SK-N-SH treated with all-trans-retinoic acid at 6 μM for 48 hours (cell line): ENCODE measurements around the gene HK2.

ENCODE experiments used
- ATAC-seq: fragments of 200-7000 bp; cut with Tn5 transposase; 3 replicates; pipeline ENCODE4 v1.9.1; 2020; ENCODE audit warnings: mild to moderate bottlenecking, moderate library complexity
- ARNTL ChIP-seq: fragments of 450-650 bp; formaldehyde crosslinking; IDR thresholded peaks from 2 replicates; pipeline ENCODE4 v1.5.0; 2020; ENCODE audit warnings: low read depth, mild to moderate bottlenecking, moderate library complexity, borderline replicate concordance
- BACH2 ChIP-seq: fragments of 250-450 bp; sonication (Bioruptor Pico); IDR thresholded peaks from 2 replicates; pipeline ENCODE4 v1.9.0; 2021; ENCODE audit warnings: mild to moderate bottlenecking, borderline replicate concordance
- CSDC2 ChIP-seq: fragments of 250-450 bp; sonication (Bioruptor Pico); IDR thresholded peaks from 2 replicates; pipeline ENCODE4 v1.5.0; 2020; ENCODE audit warnings: mild to moderate bottlenecking, moderate library complexity
- ESRRG ChIP-seq: fragments of 250-450 bp; sonication (Bioruptor Pico); IDR thresholded peaks from 2 replicates; pipeline ENCODE4 v1.6.1; 2021; ENCODE audit warnings: mild to moderate bottlenecking
- GLIS3 ChIP-seq: fragments of 250-450 bp; sonication (Bioruptor Pico); IDR thresholded peaks from 2 replicates; pipeline ENCODE4 v1.5.0; 2020; ENCODE audit warnings: mild to moderate bottlenecking, moderate library complexity
- ISL1 ChIP-seq: fragments of 250-450 bp; sonication (Bioruptor Pico); IDR thresholded peaks from 2 replicates; pipeline ENCODE4 v2.1.2; 2022; ENCODE audit warnings: mild to moderate bottlenecking, moderate library complexity
- OSR1 ChIP-seq: fragments of 250-450 bp; sonication (Bioruptor Pico); IDR thresholded peaks from 2 replicates; pipeline ENCODE4 v1.8.0; 2022; ENCODE audit warnings: moderate library complexity, mild to moderate bottlenecking, inconsistent platforms
- PATZ1 ChIP-seq: fragments of 250-450 bp; sonication (Bioruptor Pico); IDR thresholded peaks from 2 replicates; pipeline ENCODE4 v1.8.0; 2020; ENCODE audit warnings: mild to moderate bottlenecking, moderate library complexity, borderline replicate concordance
- POU6F1 ChIP-seq: fragments of 250-450 bp; sonication (Bioruptor Pico); IDR thresholded peaks from 2 replicates; pipeline ENCODE4 v1.8.0; 2021; ENCODE audit warnings: low read depth, mild to moderate bottlenecking, moderate library complexity, borderline replicate concordance
- RARB ChIP-seq: fragments of 250-450 bp; sonication (Bioruptor Pico); IDR thresholded peaks from 2 replicates; pipeline ENCODE4 v1.8.0; 2021; ENCODE audit warnings: mild to moderate bottlenecking, moderate library complexity
- TCF4 ChIP-seq: fragments of 250-450 bp; sonication (Bioruptor Pico); IDR thresholded peaks from 2 replicates; pipeline ENCODE4 v1.8.0; 2021; ENCODE audit warnings: mild to moderate bottlenecking, moderate library complexity, borderline replicate concordance
- TSHZ2 ChIP-seq: fragments of 250-450 bp; sonication (Bioruptor Pico); IDR thresholded peaks from 2 replicates; pipeline ENCODE4 v1.5.0; 2020; ENCODE audit warnings: mild to moderate bottlenecking, moderate library complexity
- ZC3H10 ChIP-seq: fragments of 250-450 bp; sonication (Bioruptor Pico); IDR thresholded peaks from 2 replicates; pipeline ENCODE4 v1.5.1; 2021; ENCODE audit warnings: mild to moderate bottlenecking, moderate library complexity
- ZFP3 ChIP-seq: fragments of 250-450 bp; sonication (Bioruptor Pico); IDR thresholded peaks from 2 replicates; pipeline ENCODE4 v1.5.0; 2020; ENCODE audit warnings: mild to moderate bottlenecking, moderate library complexity
- ZNF565 ChIP-seq: fragments of 450-650 bp; formaldehyde crosslinking; conservative IDR thresholded peaks from 2 replicates; pipeline ENCODE4 v1.5.0; 2020; ENCODE audit warnings: low read depth, mild to moderate bottlenecking, moderate library complexity
- ZNF70 ChIP-seq: fragments of 450-650 bp; formaldehyde crosslinking; IDR thresholded peaks from 2 replicates; pipeline ENCODE4 v1.5.0; 2020; ENCODE audit warnings: mild to moderate bottlenecking, moderate library complexity
- ZNF8 ChIP-seq: fragments of 450-650 bp; formaldehyde crosslinking; IDR thresholded peaks from 2 replicates; pipeline ENCODE4 v1.5.0; 2020; ENCODE audit warnings: mild to moderate bottlenecking, moderate library complexity

Gene HK2

GRCh38 chr2:74878551-74878950 is 44.6 kb downstream of the HK2 start (continued):
- TF ChIP-seq TSHZ2 (no peak), POU6F1 (CRISPR knock-in tag) (no peak), ZC3H10 (CRISPR knock-in tag) (no peak), ZFP3 (CRISPR knock-in tag) (no peak), ARNTL (CRISPR knock-in tag) (no peak), BACH2 (CRISPR knock-in tag) (no peak), ZNF70 (CRISPR knock-in tag) (no peak), TCF4 (CRISPR knock-in tag) (no peak), OSR1 (CRISPR knock-in tag) (no peak), ISL1 (CRISPR knock-in tag) (no peak), ESRRG (CRISPR knock-in tag) (no peak), RARB (no peak), GLIS3 (no peak)

- TF ChIP-seq ESRRG (CRISPR knock-in tag) (no peak), ZFP3 (CRISPR knock-in tag) (no peak), ARNTL (CRISPR knock-in tag) (no peak), ZNF70 (CRISPR knock-in tag) (no peak), ZNF565 (CRISPR knock-in tag) (no peak)
- TF ChIP-seq, all 23 proteins: peak for 0
- no peak for ATAC-seq
Measured at GRCh38 chr2:74880054-74880728, 46.3 kb downstream of the HK2 start.

- no peak for ATAC-seq
- TF ChIP-seq BACH2 (CRISPR knock-in tag) = no peak
- TF ChIP-seq ARNTL (CRISPR knock-in tag) = no peak
- TF ChIP-seq ZNF8 (CRISPR knock-in tag) = no peak
- no peak for TF ChIP-seq ZNF70 (CRISPR knock-in tag)
- TF ChIP-seq OSR1 (CRISPR knock-in tag) = no peak
Measured at GRCh38 chr2:74881176-74881575, 47.2 kb downstream of the HK2 start.

GRCh38 chr2:74881626-74882298 is 47.8 kb downstream of the HK2 start:
- no peak for ATAC-seq
- TF ChIP-seq POU6F1 (CRISPR knock-in tag) (no peak), ZFP3 (CRISPR knock-in tag) (no peak), BACH2 (CRISPR knock-in tag) (no peak), RARB (no peak), OSR1 (CRISPR knock-in tag) (no peak), CSDC2 (CRISPR knock-in tag) (no peak), PATZ1 (CRISPR knock-in tag) (no peak), ESRRG (CRISPR knock-in tag) (no peak), ISL1 (CRISPR knock-in tag) (no peak)
